IMR-90 (cell line): ENCODE data around the gene LOXL3. TPM values are rescaled to one million over a fixed set of nuclear protein-coding genes. Genes with fewer than 3 reads are reported as not detected.

Experiments used
- ATAC-seq: fragments of 200-7000 bp; cut with Tn5 transposase; 2 replicates; pipeline ENCODE4 v1.9.1; 2020; ENCODE audit warnings: low read depth, mild to moderate bottlenecking, moderate library complexity
- BruUV-seq: library from RNA; stranded (reverse); fragments of 400-500 nt; replicated peaks from 2 replicates; lab custom pipeline; 2021; lab: Mats Ljungman, UMichigan
- CTCF ChIA-PET: fragments of 300-600 bp; formaldehyde crosslinking; extraction: SDS; loops from one replicate; lab custom pipeline; 2021; ENCODE audit warnings: antibody characterized with exemption; lab: Yijun Ruan, JAX
- POLR2A ChIA-PET: fragments of 300-600 bp; sonication (Branson Sonifier 250); formaldehyde crosslinking; loops from one replicate; lab custom pipeline; 2022; ENCODE audit warnings: antibody characterized with exemption; ENCODE audit not compliant: unreplicated experiment; lab: Charles Lee
- DNase-seq: peaks from one replicate; pipeline ENCODE4 v3.0.0; 2013
- H2AFZ ChIP-seq: replicated peaks from 2 replicates; pipeline ENCODE3; 2013; ENCODE audit warnings: low read length, mild to moderate bottlenecking; ENCODE audit not compliant: poor library complexity
- H2AK5ac ChIP-seq: 2 replicates; pipeline ENCODE4 v1.6.1; 2013; ENCODE audit warnings: low read depth, low read length, inconsistent platforms
- H2AK9ac ChIP-seq: replicated peaks from 2 replicates; pipeline ENCODE3; 2013; ENCODE audit warnings: mild to moderate bottlenecking, low read depth, low read length, moderate library complexity; ENCODE audit not compliant: poor library complexity
- H2BK120ac ChIP-seq: 2 replicates; pipeline ENCODE4 v1.6.1; 2013; ENCODE audit warnings: low read depth, low read length, inconsistent platforms
- H2BK15ac ChIP-seq: 3 replicates; pipeline ENCODE4 v1.6.1; 2013; ENCODE audit warnings: low read depth, low read length, inconsistent platforms
- H2BK20ac ChIP-seq: 2 replicates; pipeline ENCODE4 v1.6.1; 2013; ENCODE audit warnings: low read depth, mild to moderate bottlenecking, inconsistent platforms, low read length, moderate library complexity
- H2BK5ac ChIP-seq: 2 replicates; pipeline ENCODE4 v1.6.1; 2013; ENCODE audit warnings: mild to moderate bottlenecking, low read depth, low read length, inconsistent platforms; ENCODE audit not compliant: poor library complexity, severe bottlenecking
- H3K14ac ChIP-seq: replicated peaks from 2 replicates; pipeline ENCODE4 v1.6.1; 2013; ENCODE audit warnings: low read depth, low read length, inconsistent platforms
- H3K18ac ChIP-seq: 2 replicates; pipeline ENCODE4 v1.6.1; 2013; ENCODE audit warnings: low read depth, low read length, control low read depth
- H3K23ac ChIP-seq: 2 replicates; pipeline ENCODE4 v1.6.1; 2013; ENCODE audit warnings: low read depth, low read length, inconsistent platforms
- H3K27ac ChIP-seq: 2 replicates; pipeline ENCODE4 v1.5.1; 2013; ENCODE audit warnings: mild to moderate bottlenecking, control low read depth, low read length; ENCODE audit not compliant: insufficient read depth
- H3K27me3 ChIP-seq: 2 replicates; pipeline ENCODE4 v1.6.1; 2013; ENCODE audit warnings: low read length; ENCODE audit not compliant: control insufficient read depth, insufficient read depth
- H3K36me3 ChIP-seq: 2 replicates; pipeline ENCODE4 v1.6.1; 2013; ENCODE audit warnings: low read length, mixed read lengths; ENCODE audit not compliant: control insufficient read depth, insufficient read depth
- H3K4ac ChIP-seq: 2 replicates; pipeline ENCODE4 v1.6.1; 2013; ENCODE audit warnings: low read depth, low read length, inconsistent platforms
- H3K4me1 ChIP-seq: 2 replicates; pipeline ENCODE4 v1.6.1; 2013; ENCODE audit warnings: low read length, mixed read lengths; ENCODE audit not compliant: control insufficient read depth, insufficient read depth
- H3K4me2 ChIP-seq: 2 replicates; pipeline ENCODE4 v1.6.1; 2013; ENCODE audit warnings: low read depth, mild to moderate bottlenecking, control low read depth, low read length, moderate library complexity
- H3K4me3 ChIP-seq: 2 replicates; pipeline ENCODE4 v1.5.1; 2013; ENCODE audit warnings: low read depth, mild to moderate bottlenecking, control low read depth, low read length, moderate library complexity; ENCODE audit not compliant: insufficient read depth
- H3K56ac ChIP-seq: 2 replicates; pipeline ENCODE4 v1.6.1; 2013; ENCODE audit warnings: low read length, inconsistent platforms; ENCODE audit not compliant: insufficient read depth; ENCODE audit errors: extremely low read depth
- H3K79me1 ChIP-seq, 2 experiments: 2 replicates each; pipeline ENCODE4 v1.6.1; 2013; ENCODE audit warnings: low read length in 2 of 2, inconsistent platforms in 1 of 2, low read depth in 1 of 2
- H3K9ac ChIP-seq: 2 replicates; pipeline ENCODE4 v1.6.1; 2013; ENCODE audit warnings: low read depth, low read length, control low read depth
- H3K9me1 ChIP-seq: 2 replicates; pipeline ENCODE4 v1.6.1; 2013; ENCODE audit warnings: low read length, inconsistent platforms; ENCODE audit not compliant: insufficient read depth
- H3K9me3 ChIP-seq: 2 replicates; pipeline ENCODE4 v1.6.1; 2013; ENCODE audit warnings: low read length; ENCODE audit not compliant: control insufficient read depth, insufficient read depth
- H4K20me1 ChIP-seq: 2 replicates; pipeline ENCODE4 v1.6.1; 2013; ENCODE audit warnings: low read length, inconsistent platforms; ENCODE audit not compliant: insufficient read depth
- H4K5ac ChIP-seq: 2 replicates; pipeline ENCODE4 v1.6.1; 2013; ENCODE audit warnings: mild to moderate bottlenecking, low read depth, low read length, control low read depth
- H4K8ac ChIP-seq, 2 experiments: 2 replicates each; pipeline ENCODE4 v1.6.1; 2013; ENCODE audit warnings: low read depth in 2 of 2, low read length in 2 of 2, control low read depth in 1 of 2, inconsistent platforms in 1 of 2
- H4K91ac ChIP-seq: 2 replicates; pipeline ENCODE4 v1.6.1; 2013; ENCODE audit warnings: low read depth, low read length, inconsistent platforms; ENCODE audit not compliant: insufficient read depth
- BHLHE40 ChIP-seq: fragments of 150-350 bp; IDR thresholded peaks from 2 replicates; pipeline ENCODE4 v1.6.1; 2016; ENCODE audit warnings: mild to moderate bottlenecking, low read depth, low read length
- CEBPB ChIP-seq: IDR thresholded peaks from 2 replicates; pipeline ENCODE4 v1.6.1; 2012; ENCODE audit warnings: low read depth, low read length, improper control_type of control experiment
- CHD1 ChIP-seq: IDR thresholded peaks from 2 replicates; pipeline ENCODE4 v1.6.1; 2012; ENCODE audit warnings: low read depth, low read length, improper control_type of control experiment
- CTCF ChIP-seq: conservative IDR thresholded peaks from 2 replicates; pipeline ENCODE4 v1.5.1; 2012; ENCODE audit warnings: mild to moderate bottlenecking, low read depth, low read length, improper control_type of control experiment
- FOS ChIP-seq: fragments of 150-350 bp; IDR thresholded peaks from 2 replicates; pipeline ENCODE4 v1.6.1; 2016; ENCODE audit warnings: low read depth, low read length
- MAFK ChIP-seq: IDR thresholded peaks from 2 replicates; pipeline ENCODE4 v1.6.1; 2012; ENCODE audit warnings: low read depth, low read length, improper control_type of control experiment
- MAZ ChIP-seq: IDR thresholded peaks from 2 replicates; pipeline ENCODE4 v1.6.1; 2012; ENCODE audit warnings: low read depth, mild to moderate bottlenecking, low read length, improper control_type of control experiment, moderate library complexity, borderline replicate concordance
- MXI1 ChIP-seq: IDR thresholded peaks from 2 replicates; pipeline ENCODE4 v1.6.1; 2012; ENCODE audit warnings: low read depth, mild to moderate bottlenecking, low read length, moderate library complexity, borderline replicate concordance
- POLR2A ChIP-seq: IDR thresholded peaks from 2 replicates; pipeline ENCODE4 v1.6.1; 2012; ENCODE audit warnings: mild to moderate bottlenecking, low read depth, low read length
- RCOR1 ChIP-seq: IDR thresholded peaks from 2 replicates; pipeline ENCODE4 v1.6.1; 2012; ENCODE audit warnings: mild to moderate bottlenecking, low read length, improper control_type of control experiment; ENCODE audit not compliant: insufficient replicate concordance
- RFX5 ChIP-seq: IDR thresholded peaks from 2 replicates; pipeline ENCODE4 v1.8.0; 2012; ENCODE audit warnings: low read depth, mild to moderate bottlenecking, low read length, moderate library complexity
- SMC3 ChIP-seq: fragments of 150-350 bp; IDR thresholded peaks from 2 replicates; pipeline ENCODE4 v1.6.1; 2016; ENCODE audit warnings: low read depth, mild to moderate bottlenecking, antibody characterized with exemption, low read length, moderate library complexity
- USF2 ChIP-seq: fragments of 150-350 bp; IDR thresholded peaks from 2 replicates; pipeline ENCODE4 v1.6.1; 2017; ENCODE audit warnings: mild to moderate bottlenecking, antibody characterized with exemption, low read length, low read depth
- WGBS, 2 experiments: methylation state at CpG; one replicate each; pipeline versions ENCODE4 v1.1.5 to v1.1.7; 2013; ENCODE audit warnings: missing lambda C conversion rate in 2 of 2; ENCODE audit not compliant: insufficient read length in 1 of 2; ENCODE audit errors: extremely low coverage in 2 of 2; 5-methylcytosine and 5-hydroxymethylcytosine counted together
- dilution Hi-C: fragments of 300-500 bp; cut with HindIII; formaldehyde crosslinking; loops from one replicate; pipeline ENCODE4 v1.14.3; 2018; ENCODE audit warnings: low sequenced_read_pairs; ENCODE audit not compliant: unreplicated experiment
- in situ Hi-C: fragments of 300-500 bp; cut with MboI; formaldehyde crosslinking; loops from 3 replicates; pipeline ENCODE4 v1.14.3; 2019; ENCODE audit warnings: low sequenced_read_pairs, inconsistent platforms, mixed read lengths
- intact Hi-C: fragments of 100-400 bp; cut with micrococcal nuclease; formaldehyde crosslinking; loops from 2 replicates; pipeline ENCODE4 v1.10.0; 2022
- polyA plus RNA-seq, 3 experiments: library from polyadenylated mRNA; depleted of rRNA; stranded (reverse); fragments of >200 nt; gene quantifications; 2 replicates each; pipeline ENCODE4 v1.2.3, GENCODE V29; 2012; ENCODE audit warnings: low replicate concordance in 1 of 3
- total RNA-seq: library from RNA; depleted of rRNA; stranded (reverse); fragments of >200 nt; gene quantifications from 2 replicates; pipeline ENCODE4 v1.2.3, GENCODE V29; 2012

LOXL3 gene
- total and polyA plus RNA-seq, 2 of the 4 experiments (the other 2 are of a cell fraction), result 17.9 to 23.4 TPM

GRCh38 chr2:74493546-74493945 lies 60.2 kb downstream of the LOXL3 start:
- Histone ChIP-seq H3K27ac (no peak overlapping the region), H2AK9ac (no peak overlapping the region), H2BK120ac (no peak overlapping the region), H2AFZ (no peak overlapping the region), H3K27me3 (peaks cover 12% of the 10 kb centered on the region), H2BK15ac (no peak overlapping the region), H3K36me3 (peaks cover 42% of the 10 kb centered on the region), H3K9me1 (0 out of 2 replicates have a peak, but pooled peaks cover 5% of the 10 kb centered on the region), H3K4me2 (no peak overlapping the region), H3K56ac (no peak overlapping the region), H4K20me1 (no peaks in the 10 kb centered on the region), H4K91ac (no peak overlapping the region), H3K4me3 (no peak overlapping the region), H3K79me1 (peaks cover 10 to 22% of the 10 kb centered on the region in 2 experiments), H2BK20ac (no peak overlapping the region), H3K14ac (no peak overlapping the region), H4K5ac (no peak overlapping the region), H3K18ac (no peak overlapping the region), H3K9me3 (no peaks in the 10 kb centered on the region), H3K23ac (0 out of 2 replicates have a peak overlapping the region, but pooled peaks have one; percentile 28), H3K4ac (no peak overlapping the region), H2AK5ac (no peak overlapping the region), H2BK5ac (no peak overlapping the region), H3K9ac (no peak overlapping the region), H3K4me1 (peaks cover 3% of the 10 kb centered on the region), H4K8ac (no peak overlapping the region)
- intact Hi-C loops (no loop called here), dilution Hi-C loops (no loop called here), in situ Hi-C loops (loop anchor here (25.0 kb wide), 1 partner anchor 369 kb away; no protein-coding TSS in a partner anchor)
- 13% methylated on average over 1 of the region's 3 CpGs; no CpG with 5 or more reads in 1 of the 2 experiments for WGBS, 2 experiments
- TF ChIP-seq MAFK, result no peak
- TF ChIP-seq POLR2A, result no peak
- TF ChIP-seq CEBPB, result no peak
- no peak for TF ChIP-seq MAZ
- TF ChIP-seq FOS, result no peak
- no peak for TF ChIP-seq CTCF
- TF ChIP-seq MXI1, result no peak
- no peak for TF ChIP-seq SMC3
- TF ChIP-seq RCOR1, result no peak
- no peak for TF ChIP-seq CHD1
- no peak for TF ChIP-seq USF2
- TF ChIP-seq BHLHE40, result no peak
- TF ChIP-seq RFX5, result no peak
- DNase-seq (peak; percentile 54), ATAC-seq (no peak)
- ChIA-PET POLR2A (no interaction called here), CTCF (no interaction called here)
- no TSS peak for BruUV-seq
